HEK293T (cell line): ENCODE measurements around the gene HOMER3.

Experiments
- ELF4 ChIP-seq: fragments of 450-650 bp; IDR thresholded peaks from 2 replicates; pipeline ENCODE4 v1.6.1; 2017; ENCODE audit warnings: antibody characterized with exemption
- FOXM1 ChIP-seq: fragments of 450-650 bp; IDR thresholded peaks from 2 replicates; pipeline ENCODE4 v1.6.1; 2017; ENCODE audit warnings: mild to moderate bottlenecking, borderline replicate concordance
- SP1 ChIP-seq: fragments of 450-650 bp; IDR thresholded peaks from 2 replicates; pipeline ENCODE4 v1.6.1; 2017

DNA sequence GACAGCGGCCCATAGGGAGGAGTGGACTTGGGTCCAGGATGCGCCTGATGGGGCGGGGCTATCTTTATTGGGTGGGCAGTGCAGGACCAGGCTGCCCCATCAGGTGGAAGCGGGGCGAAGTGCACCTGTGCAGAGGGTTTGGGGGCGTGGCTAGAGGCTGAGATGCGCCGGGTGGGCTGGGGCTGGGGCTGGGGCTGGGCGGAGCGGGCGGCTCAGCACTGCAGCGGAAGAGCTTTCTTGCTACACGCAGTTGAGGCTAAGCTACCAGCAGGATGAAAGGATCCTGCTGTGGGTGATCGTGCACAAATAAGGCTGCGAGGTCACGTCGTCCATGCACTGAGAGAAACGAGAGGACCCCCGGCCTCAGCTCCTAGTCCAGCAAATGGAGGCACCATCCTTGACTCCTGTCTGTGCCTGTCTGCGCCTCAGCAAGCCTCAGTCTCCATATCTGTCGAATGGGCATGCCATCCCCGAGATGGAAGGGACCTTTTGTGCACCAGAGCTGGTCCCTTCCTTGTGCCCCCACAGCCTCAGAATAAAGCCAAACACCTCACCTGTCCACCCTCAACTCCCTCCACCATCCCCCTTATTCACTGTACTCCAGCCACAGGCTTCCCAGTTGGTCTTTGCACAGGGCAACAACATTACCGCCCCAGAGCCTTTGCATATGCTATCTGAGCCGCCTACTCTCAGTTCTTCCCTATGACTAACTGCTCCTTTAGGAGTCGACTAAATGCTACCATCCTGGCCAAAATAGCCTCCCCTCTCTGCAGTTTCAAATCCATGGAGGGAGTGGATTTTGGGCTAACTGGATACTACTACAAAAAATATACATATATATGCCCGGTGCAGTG lies 21.0 kb upstream of the HOMER3 start:
- no peak for TF ChIP-seq FOXM1
- TF ChIP-seq SP1: no peak
- no peak for TF ChIP-seq ELF4
